Esophagus muscularis mucosa (tissue), 4 donors: ENCODE measurements around the gene CTNNA3.

Source experiments
- EP300 ChIP-seq: sonication (generic); formaldehyde crosslinking; IDR thresholded peaks from one replicate; pipeline ENCODE4 v1.6.1; 2017; ENCODE audit warnings: antibody characterized with exemption
- POLR2A ChIP-seq: fragments of 450-650 bp; IDR thresholded peaks from one replicate; pipeline ENCODE4 v1.6.1; 2017; ENCODE audit warnings: antibody characterized with exemption, moderate library complexity, mild to moderate bottlenecking, low read depth
- POLR2AphosphoS5 ChIP-seq, 2 donors: sonication (generic); formaldehyde crosslinking; IDR thresholded peaks; one replicate each; pipeline ENCODE4 v1.6.1; 2017; ENCODE audit warnings: antibody characterized with exemption in 2 of 2
- TF ChIP-seq, protein P1 (sequence below), 3 experiments: fragments of 200-600 bp in 2 of 3; fragments of 450-650 bp in 1 of 3; sonication (generic) in 2 of 3; IDR thresholded peaks; one replicate each; pipeline ENCODE4 v1.5.1; 2017 to 2019; ENCODE audit warnings: antibody characterized with exemption in 3 of 3, mild to moderate bottlenecking in 2 of 3, moderate library complexity in 1 of 3

DNA sequence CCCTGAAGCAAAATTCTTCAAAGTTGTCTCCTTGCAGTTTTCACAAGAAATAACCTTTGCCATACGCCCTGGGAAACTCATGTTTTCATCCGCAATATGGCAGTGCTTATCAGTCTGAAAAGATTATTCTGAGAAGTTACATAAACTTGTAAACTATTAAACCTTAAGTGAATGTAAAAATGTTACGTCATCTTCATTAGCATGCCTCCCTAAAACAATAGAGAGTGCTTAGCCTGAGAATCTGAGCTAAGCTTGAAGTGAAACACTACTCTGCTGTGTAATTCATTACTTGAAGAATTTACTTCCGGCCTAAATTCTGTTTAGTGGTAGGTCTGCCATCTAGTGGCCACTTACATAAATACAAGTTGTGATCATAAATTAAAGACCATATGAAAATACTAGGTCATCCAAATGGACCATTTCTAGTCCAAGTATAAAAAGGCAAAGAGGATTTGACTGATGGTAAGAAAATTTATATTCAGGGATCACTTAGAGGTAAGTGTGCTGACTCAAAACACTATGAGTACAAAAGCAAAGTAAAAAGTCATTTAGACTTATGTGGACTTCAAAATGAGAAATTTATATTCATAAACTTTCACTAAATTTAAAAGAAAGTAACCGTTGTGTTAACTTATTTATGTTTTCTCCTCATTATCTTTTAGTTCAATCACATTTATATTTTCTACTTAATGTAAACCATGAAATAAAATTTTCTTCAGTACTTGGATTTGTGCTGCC lies 1515.2 kb downstream of the CTNNA3 start:
- TF ChIP-seq, protein P1, sequence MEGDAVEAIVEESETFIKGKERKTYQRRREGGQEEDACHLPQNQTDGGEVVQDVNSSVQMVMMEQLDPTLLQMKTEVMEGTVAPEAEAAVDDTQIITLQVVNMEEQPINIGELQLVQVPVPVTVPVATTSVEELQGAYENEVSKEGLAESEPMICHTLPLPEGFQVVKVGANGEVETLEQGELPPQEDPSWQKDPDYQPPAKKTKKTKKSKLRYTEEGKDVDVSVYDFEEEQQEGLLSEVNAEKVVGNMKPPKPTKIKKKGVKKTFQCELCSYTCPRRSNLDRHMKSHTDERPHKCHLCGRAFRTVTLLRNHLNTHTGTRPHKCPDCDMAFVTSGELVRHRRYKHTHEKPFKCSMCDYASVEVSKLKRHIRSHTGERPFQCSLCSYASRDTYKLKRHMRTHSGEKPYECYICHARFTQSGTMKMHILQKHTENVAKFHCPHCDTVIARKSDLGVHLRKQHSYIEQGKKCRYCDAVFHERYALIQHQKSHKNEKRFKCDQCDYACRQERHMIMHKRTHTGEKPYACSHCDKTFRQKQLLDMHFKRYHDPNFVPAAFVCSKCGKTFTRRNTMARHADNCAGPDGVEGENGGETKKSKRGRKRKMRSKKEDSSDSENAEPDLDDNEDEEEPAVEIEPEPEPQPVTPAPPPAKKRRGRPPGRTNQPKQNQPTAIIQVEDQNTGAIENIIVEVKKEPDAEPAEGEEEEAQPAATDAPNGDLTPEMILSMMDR (IDR thresholded peaks at IDR 0.05), result peak; percentile 53 to 70 (median 68)
- TF ChIP-seq POLR2A, result no peak
- no peak for TF ChIP-seq POLR2AphosphoS5 (IDR thresholded peaks at IDR 0.05)
- no peak for TF ChIP-seq EP300
